HG03060 (cell line): ENCODE data around the gene MMS22L.

Experiments
- ATAC-seq: cut with Tn5 transposase; IDR thresholded peaks from one replicate; pipeline ENCODE4 v1.9.1; 2021; ENCODE audit warnings: low read depth, moderate number of reproducible peaks; ENCODE audit not compliant: unreplicated experiment

MMS22L gene

GRCh38 chr6:97282726-97283617, at the start of gene MMS22L:
MMS22L (minus strand) TSS chr6:97283216; CDS start chr6:97282477, 739 bp downstream.
- peak; percentile 95 for ATAC-seq

GRCh38 chr6:97322811-97323210, 39.8 kb upstream of the MMS22L start:
- ATAC-seq, result no peak

- no peak for ATAC-seq
Observed at GRCh38 chr6:97322226-97322625, 39.2 kb upstream of the MMS22L start.

DNA sequence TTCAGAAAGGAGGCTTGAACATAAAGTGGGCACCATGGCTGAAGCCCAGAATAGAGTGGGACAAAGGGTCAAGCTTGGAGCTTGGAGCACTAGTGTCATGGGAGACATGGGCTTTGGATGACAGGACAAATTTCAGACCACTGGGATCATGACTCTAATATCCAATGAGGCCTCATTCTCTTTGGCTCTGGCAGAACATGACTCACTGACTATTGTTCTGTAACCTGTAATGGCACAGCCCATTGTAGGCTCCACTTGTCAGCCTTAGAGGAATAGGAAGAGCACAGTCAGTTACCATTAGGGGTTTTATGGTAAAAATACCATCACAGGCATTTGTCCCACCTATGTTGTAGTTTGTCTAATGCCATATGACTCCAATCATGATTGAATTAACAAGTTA, 34.0 kb upstream of the MMS22L start:
- ATAC-seq, result no peak

- ATAC-seq, result no peak
Observed at GRCh38 chr6:97312241-97312640, 29.2 kb upstream of the MMS22L start.

- no peak for ATAC-seq
Observed at GRCh38 chr6:97306544-97307320, 23.7 kb upstream of the MMS22L start.

DNA sequence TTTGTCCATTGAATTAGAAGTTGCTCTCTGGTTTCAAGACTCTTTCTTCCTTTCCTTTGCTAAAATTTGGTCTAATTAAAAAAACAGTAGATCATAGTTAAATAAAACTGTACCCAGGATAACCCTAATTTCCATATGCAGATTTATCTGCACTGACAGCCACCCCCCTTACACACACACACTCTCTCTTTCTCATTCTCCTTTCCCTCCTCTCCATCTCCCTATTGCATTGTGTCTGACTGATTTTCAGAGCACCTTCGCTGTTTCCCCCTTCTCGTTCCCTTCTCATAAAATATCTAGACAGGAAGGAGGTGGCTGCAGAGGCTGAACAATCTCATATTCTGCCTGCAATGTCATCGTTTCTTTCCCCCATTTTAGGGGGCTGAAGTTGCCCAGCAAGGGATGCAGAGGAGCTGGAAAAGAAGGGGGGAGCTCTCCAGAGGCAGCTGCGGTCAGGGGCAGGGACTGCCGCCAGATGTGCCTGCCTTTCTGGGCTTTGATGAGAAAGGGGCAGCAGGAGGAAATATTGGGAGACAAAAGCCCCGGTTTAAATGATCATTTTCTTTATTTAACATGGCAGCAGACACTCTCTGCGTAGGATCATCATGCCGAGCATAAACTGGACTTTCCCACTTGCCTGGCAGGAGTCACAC, 22.5 kb upstream of the MMS22L start:
- ATAC-seq, result no peak

- no peak for ATAC-seq
Observed at GRCh38 chr6:97304701-97305100, 21.7 kb upstream of the MMS22L start.

GRCh38 chr6:97294451-97294850, 11.4 kb upstream of the MMS22L start:
- no peak for ATAC-seq

DNA sequence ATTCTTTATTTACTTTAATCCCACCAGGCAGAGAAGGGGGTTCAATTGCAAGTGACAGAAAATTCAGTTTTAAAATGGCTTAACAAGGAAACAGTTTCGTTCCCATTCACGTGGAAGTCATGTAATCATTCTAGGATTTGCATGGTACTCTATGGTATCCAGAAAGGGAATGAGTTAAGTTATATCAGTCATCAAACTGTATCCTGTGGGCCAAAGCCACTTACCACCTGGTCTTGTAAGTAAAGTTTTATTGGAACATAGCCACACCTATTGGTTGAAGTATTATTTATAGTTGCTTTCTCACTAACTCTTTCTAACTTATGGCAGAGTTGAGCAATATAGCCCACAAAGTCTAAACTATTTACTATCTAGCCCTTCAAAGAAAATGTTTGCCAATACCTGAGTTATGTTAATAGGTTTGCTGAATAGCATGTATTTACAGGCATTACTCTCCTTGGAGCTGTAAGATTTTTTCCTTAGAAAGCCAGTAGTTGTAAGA, 10.2 kb upstream of the MMS22L start:
- no peak for ATAC-seq

- no peak for ATAC-seq
Observed at GRCh38 chr6:97292671-97293070, 9.7 kb upstream of the MMS22L start.

DNA sequence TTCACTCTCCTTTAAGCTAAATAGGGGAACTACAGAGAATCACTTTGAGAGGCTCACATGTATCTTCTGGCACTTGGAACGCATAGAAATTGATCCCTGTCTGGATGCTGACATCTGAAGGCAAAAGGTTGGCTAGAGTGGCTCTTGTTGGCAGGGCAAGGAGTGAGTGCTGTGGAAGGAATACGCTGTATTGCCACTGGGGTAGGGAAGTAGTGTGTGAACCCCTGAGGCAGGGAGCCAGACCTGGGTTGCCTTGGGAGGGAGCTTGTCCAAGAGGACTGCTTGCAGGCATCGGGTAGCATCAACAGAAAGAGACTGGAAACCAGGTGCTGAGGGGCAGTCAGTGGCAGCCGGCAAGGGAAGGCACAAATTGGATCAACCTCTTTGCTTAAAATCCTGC, 8.9 kb upstream of the MMS22L start:
- no peak for ATAC-seq

DNA sequence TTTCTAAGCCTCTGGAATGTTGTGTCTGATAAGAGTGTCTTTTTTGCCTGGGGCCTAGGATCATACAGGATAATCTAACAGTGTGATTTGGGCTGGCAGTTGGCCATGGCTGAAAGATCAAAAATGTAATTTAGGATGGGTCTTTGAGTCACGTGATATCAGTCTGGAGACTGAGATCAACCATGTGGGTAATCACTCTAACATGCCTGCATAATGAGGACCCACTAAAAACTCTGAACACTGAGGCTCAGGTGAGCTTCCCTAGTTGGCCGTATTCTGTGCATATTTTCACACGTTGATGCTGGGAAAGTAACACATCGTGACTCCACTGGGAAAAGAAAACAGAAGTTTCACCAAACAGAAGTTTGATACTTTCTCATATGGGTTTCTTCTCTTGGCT, 6.3 kb upstream of the MMS22L start:
- ATAC-seq, result no peak

- no peak for ATAC-seq
Observed at GRCh38 chr6:97288188-97288587, 5.2 kb upstream of the MMS22L start.

DNA sequence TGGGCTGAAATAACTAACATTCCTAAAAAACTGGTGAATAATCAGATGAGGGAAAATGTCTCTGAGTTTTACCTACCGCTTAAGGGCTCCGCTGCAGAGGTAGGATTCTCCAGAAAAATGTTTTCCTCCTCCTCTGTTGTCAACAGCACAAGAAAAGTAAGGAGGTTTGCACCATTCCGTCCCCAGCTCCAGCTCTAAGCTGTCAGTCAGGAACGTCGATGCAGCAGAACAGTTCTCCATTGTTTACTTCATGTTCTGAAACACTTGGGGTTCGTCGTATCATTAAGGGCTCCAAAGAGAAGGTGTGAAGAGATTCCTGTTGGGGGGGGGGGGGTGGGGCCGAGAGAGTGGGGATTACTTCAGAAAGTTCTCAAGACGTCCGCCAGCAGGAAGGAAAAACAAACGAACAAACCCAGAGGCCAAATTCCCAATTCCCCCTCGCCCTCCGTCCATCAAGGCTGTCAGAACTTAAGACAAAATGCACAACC, 734 bp downstream of the MMS22L start:
- ATAC-seq, result no peak

GRCh38 chr6:97280766-97281165, 2.2 kb downstream of the MMS22L start:
- ATAC-seq, result no peak

DNA sequence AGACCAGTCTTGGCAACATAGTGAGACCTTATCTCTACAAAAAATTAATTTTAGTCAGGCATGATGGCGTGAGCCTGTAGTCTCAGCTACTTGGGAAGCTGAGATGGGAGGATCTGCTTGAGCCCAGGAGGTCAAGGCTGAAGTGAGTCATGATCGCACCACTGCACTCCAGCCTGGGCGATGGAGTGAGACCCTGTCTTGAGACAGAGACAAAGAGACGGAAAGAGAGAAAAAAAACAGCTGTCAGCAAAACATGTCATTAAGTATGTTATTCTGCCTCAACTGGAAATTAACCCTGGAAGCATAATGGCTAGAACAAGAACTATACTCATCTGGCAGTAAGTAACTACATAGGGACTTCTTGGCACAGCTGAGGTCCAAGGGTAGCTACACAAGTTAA, 7.2 kb downstream of the MMS22L start:
- no peak for ATAC-seq

GRCh38 chr6:97269821-97270220, 13.2 kb downstream of the MMS22L start:
- ATAC-seq, result no peak

DNA sequence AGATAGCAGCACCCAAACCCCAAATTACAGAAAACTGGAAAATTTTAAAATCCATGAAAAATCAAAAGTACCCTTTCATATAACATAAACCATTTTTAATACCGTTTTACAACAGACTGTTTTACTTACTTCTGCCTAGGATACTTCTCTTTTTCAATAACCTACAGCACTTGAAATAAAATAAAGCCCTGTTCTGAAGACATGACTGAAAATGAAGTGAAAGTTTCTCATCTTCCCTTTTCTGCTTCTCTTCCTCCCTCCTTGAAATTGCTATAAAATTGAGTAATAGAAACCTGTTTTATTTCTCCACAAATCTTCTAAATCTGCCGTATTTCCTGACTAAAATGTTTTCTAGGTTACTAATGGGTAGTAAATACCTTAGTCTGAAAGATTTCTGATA, 20.3 kb downstream of the MMS22L start:
- no peak for ATAC-seq

DNA sequence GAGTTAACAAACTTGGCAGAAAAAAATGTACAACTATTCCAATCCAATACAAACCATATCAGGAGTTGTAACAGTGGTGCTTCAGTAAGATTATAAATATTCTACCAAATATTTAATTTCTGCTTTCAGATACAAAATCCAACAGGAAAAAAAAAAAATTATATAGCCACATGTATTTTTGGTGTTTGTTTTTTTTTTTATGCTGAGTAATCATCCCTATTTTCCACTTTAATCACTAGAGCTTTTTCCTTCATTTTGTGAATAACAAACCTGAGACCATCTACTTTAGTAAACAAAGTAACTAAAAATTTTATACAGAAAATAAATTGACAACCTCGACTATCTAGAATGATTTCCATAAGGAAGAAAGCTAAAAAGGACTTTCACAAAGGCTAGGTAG, 36.2 kb downstream of the MMS22L start:
- ATAC-seq, result no peak

- ATAC-seq, result no peak
Observed at GRCh38 chr6:97240222-97240621, 42.8 kb downstream of the MMS22L start.
